Mononuclear cell (primary cell): Measurements from ENCODE around the gene AGPS. TPM values are rescaled to one million over a fixed set of nuclear protein-coding genes. Genes with fewer than 3 reads are reported as not detected.

ENCODE experiments used
- H3K27me3 ChIP-seq: 2 replicates; pipeline ENCODE4 v1.6.0; 2011; ENCODE audit warnings: low read length, control low read depth; ENCODE audit not compliant: insufficient read depth
- H3K4me1 ChIP-seq: 2 replicates; pipeline ENCODE4 v1.5.1; 2011; ENCODE audit warnings: mild to moderate bottlenecking, low read length, control low read depth; ENCODE audit not compliant: insufficient read depth
- H3K4me3 ChIP-seq: 2 replicates; pipeline ENCODE4 v1.5.1; 2011; ENCODE audit warnings: mild to moderate bottlenecking, low read length, moderate library complexity
- H3K9me3 ChIP-seq: 2 replicates; pipeline ENCODE4 v1.5.1; 2011; ENCODE audit warnings: low read depth, mild to moderate bottlenecking, control low read depth, low read length
- total RNA-seq: library from RNA; depleted of rRNA; stranded (reverse); fragments of >200 nt; gene quantifications from one replicate; pipeline ENCODE4 v1.2.3, GENCODE V29; 2012

The AGPS gene
- total RNA-seq, 1 donor: 23.6 TPM

- no peaks in the 10 kb centered on the region for H3K9me3 ChIP-seq
- H3K4me3 ChIP-seq: no peak overlapping the region
- no peaks in the 10 kb centered on the region for H3K4me1 ChIP-seq
- H3K27me3 ChIP-seq: no peaks in the 10 kb centered on the region
These were observed 181.8 kb downstream of the AGPS start for GRCh38 chr2:177574356-177574755.

GRCh38 chr2:177575358-177575757, 182.8 kb downstream of the AGPS start:
- Histone ChIP-seq H3K4me3 (no peak overlapping the region), H3K9me3 (no peaks in the 10 kb centered on the region), H3K27me3 (no peaks in the 10 kb centered on the region), H3K4me1 (no peaks in the 10 kb centered on the region)

- Histone ChIP-seq H3K27me3 (no peaks in the 10 kb centered on the region), H3K9me3 (no peaks in the 10 kb centered on the region), H3K4me1 (no peaks in the 10 kb centered on the region), H3K4me3 (no peak overlapping the region)
These were observed 184.5 kb downstream of the AGPS start for GRCh38 chr2:177577075-177577474.

GRCh38 chr2:177578454-177578853, 185.9 kb downstream of the AGPS start:
- Histone ChIP-seq H3K27me3 (no peaks in the 10 kb centered on the region), H3K9me3 (no peaks in the 10 kb centered on the region), H3K4me1 (no peaks in the 10 kb centered on the region), H3K4me3 (no peak overlapping the region)

- H3K9me3 ChIP-seq: no peaks in the 10 kb centered on the region
- no peaks in the 10 kb centered on the region for H3K4me1 ChIP-seq
- H3K4me3 ChIP-seq: no peak overlapping the region
- no peaks in the 10 kb centered on the region for H3K27me3 ChIP-seq
These were observed 187.0 kb downstream of the AGPS start for GRCh38 chr2:177579486-177580036.

GRCh38 chr2:177582000-177582399, 189.4 kb downstream of the AGPS start:
- Histone ChIP-seq H3K4me1 (no peaks in the 10 kb centered on the region), H3K9me3 (no peaks in the 10 kb centered on the region), H3K4me3 (no peak overlapping the region), H3K27me3 (no peaks in the 10 kb centered on the region)

GRCh38 chr2:177584030-177584692, 191.6 kb downstream of the AGPS start:
- H3K4me1 ChIP-seq: no peaks in the 10 kb centered on the region
- H3K4me3 ChIP-seq: no peak overlapping the region
- no peaks in the 10 kb centered on the region for H3K27me3 ChIP-seq
- H3K9me3 ChIP-seq: no peaks in the 10 kb centered on the region

- Histone ChIP-seq H3K4me3 (no peak overlapping the region), H3K4me1 (no peaks in the 10 kb centered on the region), H3K9me3 (no peaks in the 10 kb centered on the region), H3K27me3 (no peaks in the 10 kb centered on the region)
These were observed 192.8 kb downstream of the AGPS start for GRCh38 chr2:177585234-177585863.

GRCh38 chr2:177586154-177586553, 193.6 kb downstream of the AGPS start:
- Histone ChIP-seq H3K27me3 (no peaks in the 10 kb centered on the region), H3K4me1 (no peaks in the 10 kb centered on the region), H3K4me3 (no peak overlapping the region), H3K9me3 (no peaks in the 10 kb centered on the region)

GRCh38 chr2:177587371-177587770, 194.8 kb downstream of the AGPS start:
- Histone ChIP-seq H3K27me3 (no peaks in the 10 kb centered on the region), H3K4me1 (no peaks in the 10 kb centered on the region), H3K9me3 (no peaks in the 10 kb centered on the region), H3K4me3 (no peak overlapping the region)

GRCh38 chr2:177588671-177589070, 196.1 kb downstream of the AGPS start:
- H3K4me3 ChIP-seq: no peak overlapping the region
- H3K9me3 ChIP-seq: no peaks in the 10 kb centered on the region
- no peaks in the 10 kb centered on the region for H3K27me3 ChIP-seq
- no peaks in the 10 kb centered on the region for H3K4me1 ChIP-seq

- no peaks in the 10 kb centered on the region for H3K4me1 ChIP-seq
- H3K27me3 ChIP-seq: no peaks in the 10 kb centered on the region
- H3K9me3 ChIP-seq: no peaks in the 10 kb centered on the region
- H3K4me3 ChIP-seq: no peak overlapping the region
These were observed 196.6 kb downstream of the AGPS start for GRCh38 chr2:177589186-177589585.

- H3K9me3 ChIP-seq: no peaks in the 10 kb centered on the region
- H3K4me1 ChIP-seq: no peaks in the 10 kb centered on the region
- no peak overlapping the region for H3K4me3 ChIP-seq
- no peaks in the 10 kb centered on the region for H3K27me3 ChIP-seq
These were observed 199.8 kb downstream of the AGPS start for GRCh38 chr2:177592397-177592796.

- no peaks in the 10 kb centered on the region for H3K27me3 ChIP-seq
- H3K9me3 ChIP-seq: no peaks in the 10 kb centered on the region
- no peaks in the 10 kb centered on the region for H3K4me1 ChIP-seq
- H3K4me3 ChIP-seq: no peak overlapping the region
These were observed 200.4 kb downstream of the AGPS start for GRCh38 chr2:177592945-177593344.

GRCh38 chr2:177593402-177593801, 200.8 kb downstream of the AGPS start:
- Histone ChIP-seq H3K9me3 (no peaks in the 10 kb centered on the region), H3K4me3 (no peak overlapping the region), H3K27me3 (no peaks in the 10 kb centered on the region), H3K4me1 (no peaks in the 10 kb centered on the region)
